ENCODE results near the gene UGT1A4.
"Not testable (repeated sequence)": the region's sequence is repeated elsewhere in the genome, so short reads cannot be mapped to it uniquely, and the experiment has no call there.

Gene UGT1A4

GRCh38 chr2:233751212-233752009 lies 32.9 kb downstream of the UGT1A4 start:
- not testable (repeated sequence) for DNase-seq

GRCh38 chr2:233754872-233755611 lies 36.5 kb downstream of the UGT1A4 start:
- DNase-seq, result no peak

GRCh38 chr2:233756429-233757081 lies 38.0 kb downstream of the UGT1A4 start:
- DNase-seq, result no peak

- DNase-seq, result no peak
These were observed 39.6 kb downstream of the UGT1A4 start for GRCh38 chr2:233758141-233758540.

GRCh38 chr2:233758849-233759248 lies 40.3 kb downstream of the UGT1A4 start:
- DNase-seq, result no peak

GRCh38 chr2:233760043-233760442 lies 41.5 kb downstream of the UGT1A4 start, which contains the start of gene UGT1A1:
TSS of gene UGT1A1 (plus strand) at chr2:233760270. CDS start at chr2:233760288, 18 bp downstream.
- no peak for DNase-seq

- no peak for DNase-seq
These were observed 42.7 kb downstream of the UGT1A4 start for GRCh38 chr2:233761040-233761769.

GRCh38 chr2:233764264-233764663 lies 45.7 kb downstream of the UGT1A4 start:
- DNase-seq, result no peak

- no peak for DNase-seq
These were observed 46.2 kb downstream of the UGT1A4 start for GRCh38 chr2:233764761-233765160.

GRCh38 chr2:233766416-233766815 lies 47.9 kb downstream of the UGT1A4 start:
- no peak for DNase-seq

- no peak for DNase-seq
These were observed 49.5 kb downstream of the UGT1A4 start for GRCh38 chr2:233768076-233768475.

- DNase-seq, result no peak
These were observed 50.7 kb downstream of the UGT1A4 start for GRCh38 chr2:233769260-233769659.

- no peak for DNase-seq
These were observed 53.6 kb downstream of the UGT1A4 start for GRCh38 chr2:233772153-233772552.

GRCh38 chr2:233772583-233772982 lies 54.0 kb downstream of the UGT1A4 start:
- no peak for DNase-seq

- no peak for DNase-seq
These were observed 55.3 kb downstream of the UGT1A4 start for GRCh38 chr2:233773854-233774253.

GRCh38 chr2:233775414-233775813 lies 56.9 kb downstream of the UGT1A4 start:
- DNase-seq, result no peak

GRCh38 chr2:233778030-233778429 lies 59.5 kb downstream of the UGT1A4 start, which contains the start of gene MROH2A:
TSS of gene MROH2A (plus strand) at chr2:233778330. CDS start at chr2:233779359, 1,029 bp downstream.
- DNase-seq, result no peak

GRCh38 chr2:233779722-233780121 lies 61.2 kb downstream of the UGT1A4 start:
- DNase-seq, result no peak

GRCh38 chr2:233780771-233781170 lies 62.2 kb downstream of the UGT1A4 start:
- no peak for DNase-seq

- DNase-seq, result no peak
These were observed 71.0 kb downstream of the UGT1A4 start for GRCh38 chr2:233789554-233789953.

- DNase-seq, result no peak
These were observed 72.8 kb downstream of the UGT1A4 start for GRCh38 chr2:233791151-233791882.

- no peak for DNase-seq
These were observed 73.4 kb downstream of the UGT1A4 start for GRCh38 chr2:233791883-233792329.

Measured in activated CD4-positive, alpha-beta T cell treated with anti-CD3 and anti-CD28 coated beads, Interleukin-10, Interleukin-2, amounts not matched to agents 100 ng/mL and 50 ng/mL, durations not matched to agents 16 hours and 8 hours (primary cell).